WI38 (cell line): ENCODE measurements around the gene RPAP2.

Experiments used
- H3K4me3 ChIP-seq: 2 replicates; pipeline ENCODE4 v1.5.1; 2011; ENCODE audit warnings: low read depth, mild to moderate bottlenecking, control low read depth, low read length
- TF ChIP-seq, protein P1 (sequence below): IDR thresholded peaks from 2 replicates; pipeline ENCODE4 v1.5.1; 2012; ENCODE audit warnings: low read depth, mild to moderate bottlenecking, control low read depth, low read length

RPAP2 gene

DNA sequence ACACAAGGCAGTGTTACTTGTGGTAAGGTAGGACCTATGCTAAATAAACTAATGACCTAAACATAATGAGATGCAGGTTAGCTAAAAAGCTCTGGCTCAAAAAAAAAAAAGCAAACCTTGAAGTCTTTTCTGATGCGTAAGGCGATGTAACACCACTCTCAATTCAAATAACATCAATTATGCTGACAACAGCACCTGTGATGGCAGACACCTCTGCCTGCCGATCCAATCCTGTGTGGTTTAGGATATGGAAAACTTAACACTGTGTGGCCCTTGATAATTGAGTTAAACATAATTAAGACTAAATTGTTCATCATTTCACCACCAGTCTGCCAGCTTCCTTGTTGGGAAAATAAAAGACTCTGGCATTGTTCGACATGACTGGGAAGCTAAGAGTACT, 9.1 kb downstream of the RPAP2 start:
- no peak overlapping the region for H3K4me3 ChIP-seq
- TF ChIP-seq, protein P1, sequence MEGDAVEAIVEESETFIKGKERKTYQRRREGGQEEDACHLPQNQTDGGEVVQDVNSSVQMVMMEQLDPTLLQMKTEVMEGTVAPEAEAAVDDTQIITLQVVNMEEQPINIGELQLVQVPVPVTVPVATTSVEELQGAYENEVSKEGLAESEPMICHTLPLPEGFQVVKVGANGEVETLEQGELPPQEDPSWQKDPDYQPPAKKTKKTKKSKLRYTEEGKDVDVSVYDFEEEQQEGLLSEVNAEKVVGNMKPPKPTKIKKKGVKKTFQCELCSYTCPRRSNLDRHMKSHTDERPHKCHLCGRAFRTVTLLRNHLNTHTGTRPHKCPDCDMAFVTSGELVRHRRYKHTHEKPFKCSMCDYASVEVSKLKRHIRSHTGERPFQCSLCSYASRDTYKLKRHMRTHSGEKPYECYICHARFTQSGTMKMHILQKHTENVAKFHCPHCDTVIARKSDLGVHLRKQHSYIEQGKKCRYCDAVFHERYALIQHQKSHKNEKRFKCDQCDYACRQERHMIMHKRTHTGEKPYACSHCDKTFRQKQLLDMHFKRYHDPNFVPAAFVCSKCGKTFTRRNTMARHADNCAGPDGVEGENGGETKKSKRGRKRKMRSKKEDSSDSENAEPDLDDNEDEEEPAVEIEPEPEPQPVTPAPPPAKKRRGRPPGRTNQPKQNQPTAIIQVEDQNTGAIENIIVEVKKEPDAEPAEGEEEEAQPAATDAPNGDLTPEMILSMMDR: no peak

GRCh38 chr1:92310185-92310597, 11.3 kb downstream of the RPAP2 start:
- no peak overlapping the region for H3K4me3 ChIP-seq
- TF ChIP-seq, protein P1: no peak

DNA sequence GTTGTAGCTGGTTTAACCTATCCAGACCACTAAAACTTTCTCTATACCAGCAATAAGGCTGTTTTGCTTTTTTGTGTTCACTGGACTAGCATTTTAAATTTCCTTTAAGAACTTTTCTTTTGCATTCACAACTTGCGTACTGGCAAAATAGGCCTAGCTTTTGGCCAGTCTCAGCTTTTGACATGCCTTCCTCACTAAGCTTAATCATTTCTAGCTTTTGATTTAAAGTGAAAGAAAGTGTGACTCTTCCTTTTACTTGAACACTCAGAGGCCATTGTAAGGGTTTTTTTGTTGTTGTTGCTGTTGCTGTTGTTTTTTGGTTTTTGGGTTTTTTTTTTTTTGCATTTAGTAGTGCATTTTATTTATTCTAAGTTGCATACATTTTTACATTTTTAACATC, 15.2 kb downstream of the RPAP2 start:
- H3K4me3 ChIP-seq: no peak overlapping the region
- TF ChIP-seq, protein P1: no peak

DNA sequence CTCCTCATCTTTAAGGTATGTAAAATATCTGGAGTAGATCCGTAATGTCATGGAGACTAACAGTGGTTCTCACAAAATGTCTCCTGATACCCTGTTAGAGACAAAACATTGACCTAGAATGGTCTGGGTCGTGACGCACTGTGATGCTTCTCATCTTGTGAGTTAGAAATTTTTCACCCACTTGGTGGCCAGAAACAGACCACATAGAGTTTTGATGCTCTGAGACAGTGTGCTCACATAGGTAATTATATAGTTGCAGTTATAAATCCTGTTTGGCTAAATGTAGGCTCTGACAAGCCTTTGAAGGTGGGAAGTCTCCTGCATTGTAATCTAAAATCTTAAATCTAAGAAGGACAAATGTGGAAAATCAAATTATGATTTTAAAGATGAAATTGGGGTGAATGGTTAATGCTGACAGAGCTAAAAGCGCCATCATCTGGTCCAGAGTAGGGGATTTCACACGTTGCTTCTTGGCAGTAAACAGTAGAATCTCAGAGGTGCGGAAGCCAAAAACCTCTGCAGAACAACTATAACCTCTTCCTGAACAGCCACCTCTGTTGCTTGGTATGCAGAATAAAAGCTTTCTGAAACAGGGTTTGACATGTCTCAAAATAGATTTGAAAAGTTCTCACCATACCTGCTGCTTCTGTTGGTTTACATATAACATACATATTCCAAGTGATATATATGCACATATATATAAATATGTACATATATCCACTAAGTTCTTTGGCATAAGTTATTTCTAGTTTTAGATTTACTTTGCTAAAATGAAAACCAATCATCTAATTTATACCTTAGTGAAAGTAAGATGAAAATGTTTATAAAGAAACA, 17.1 kb downstream of the RPAP2 start:
- H3K4me3 ChIP-seq: no peak overlapping the region
- TF ChIP-seq, protein P1: no peak

DNA sequence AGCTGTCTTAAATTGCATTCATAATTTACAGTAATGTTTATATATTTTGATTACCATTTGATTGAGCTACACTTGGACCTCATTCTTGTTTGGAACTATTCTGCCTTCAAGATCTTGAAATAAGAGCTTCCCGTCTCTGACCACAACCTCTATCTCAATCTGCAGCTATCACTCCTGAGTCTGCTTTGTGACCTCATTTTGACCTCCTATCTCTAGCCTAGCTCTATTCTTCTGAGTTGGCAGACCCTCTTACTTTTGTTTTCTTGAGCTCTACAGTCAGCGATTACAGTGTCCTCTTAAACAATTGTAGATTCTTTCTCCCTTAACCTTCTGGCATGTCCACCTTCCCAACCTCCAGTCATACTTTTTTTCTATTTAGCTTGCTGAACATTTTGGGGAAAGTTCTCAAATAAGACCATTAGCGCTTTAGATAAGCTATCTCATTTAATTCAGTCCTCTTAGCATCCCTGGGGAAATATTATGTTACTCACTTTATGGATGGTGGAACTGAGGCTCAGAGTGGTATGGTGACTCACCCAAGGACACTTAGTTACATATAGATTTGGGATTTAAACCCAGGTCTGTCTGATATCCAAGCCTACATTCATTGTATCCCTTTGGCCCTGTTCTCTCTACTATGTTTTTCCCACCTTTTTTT, 19.1 kb downstream of the RPAP2 start:
- H3K4me3 ChIP-seq: no peak overlapping the region
- TF ChIP-seq, protein P1: no peak

GRCh38 chr1:92323473-92324453, 24.9 kb downstream of the RPAP2 start:
- no peak overlapping the region for H3K4me3 ChIP-seq
- TF ChIP-seq, protein P1: no peak
